HepG2 (cell line): ENCODE data around the gene SCYGR2. TPM values are rescaled to one million over a fixed set of nuclear protein-coding genes. Genes with fewer than 3 reads are reported as not detected.

Experiments
- ARNTL ChIP-seq: sonication (generic); formaldehyde crosslinking; IDR thresholded peaks from 2 replicates; pipeline ENCODE4 v1.4.0; 2020; ENCODE audit warnings: mild to moderate bottlenecking, missing genetic modification reagents
- BORCS8-MEF2B ChIP-seq: sonication (generic); formaldehyde crosslinking; IDR thresholded peaks from 2 replicates; pipeline ENCODE4 v1.8.0; 2022; ENCODE audit warnings: mild to moderate bottlenecking, missing genetic modification reagents
- GABPA ChIP-seq, 2 experiments: IDR thresholded peaks; 2 replicates each; pipeline ENCODE4 v1.6.1; 2011 to 2016; ENCODE audit warnings: low read depth in 2 of 2, low read length in 1 of 2, missing biosample characterization in 1 of 2, missing genetic modification characterization in 1 of 2
- HNF4A ChIP-seq: sonication (generic); formaldehyde crosslinking; IDR thresholded peaks from 2 replicates; pipeline ENCODE4 v1.4.0; 2020; ENCODE audit warnings: missing genetic modification reagents
- HNRNPK ChIP-seq: fragments of 200-400 bp; formaldehyde crosslinking; IDR thresholded peaks from 2 replicates; pipeline ENCODE4 v1.6.1; 2018; ENCODE audit warnings: low read length, low read depth, moderate library complexity, mild to moderate bottlenecking; ENCODE audit not compliant: poor library complexity, severe bottlenecking
- KDM6A ChIP-seq: IDR thresholded peaks from 2 replicates; pipeline ENCODE4 v1.6.1; 2016; ENCODE audit warnings: low read depth
- KMT2A ChIP-seq: sonication (generic); formaldehyde crosslinking; IDR thresholded peaks from 2 replicates; pipeline ENCODE4 v1.4.0; 2020; ENCODE audit warnings: missing genetic modification reagents
- MEIS1 ChIP-seq: sonication (generic); formaldehyde crosslinking; IDR thresholded peaks from 2 replicates; pipeline ENCODE4 v1.9.0; 2021; ENCODE audit warnings: mild to moderate bottlenecking, missing genetic modification reagents, moderate library complexity, borderline replicate concordance
- NCOA5 ChIP-seq: sonication (generic); formaldehyde crosslinking; IDR thresholded peaks from 2 replicates; pipeline ENCODE4 v1.4.0; 2020; ENCODE audit warnings: missing genetic modification reagents
- NFE2L2 ChIP-seq: fragments of 150-350 bp; IDR thresholded peaks from 2 replicates; pipeline ENCODE4 v1.6.1; 2014; ENCODE audit warnings: low read length
- PITX1 ChIP-seq: sonication (generic); formaldehyde crosslinking; IDR thresholded peaks from 2 replicates; pipeline ENCODE4 v1.5.1; 2020; ENCODE audit warnings: mild to moderate bottlenecking, missing genetic modification reagents
- SIX1 ChIP-seq: sonication (generic); formaldehyde crosslinking; IDR thresholded peaks from 2 replicates; pipeline ENCODE4 v1.4.0; 2020; ENCODE audit warnings: missing genetic modification reagents, borderline replicate concordance
- SMAD9 ChIP-seq: sonication (generic); formaldehyde crosslinking; IDR thresholded peaks from 2 replicates; pipeline ENCODE4 v1.5.1; 2020; ENCODE audit warnings: mild to moderate bottlenecking, missing genetic modification reagents
- SP5 ChIP-seq: IDR thresholded peaks from 2 replicates; pipeline ENCODE4 v1.6.1; 2016; ENCODE audit warnings: low read depth, borderline replicate concordance
- TBP ChIP-seq: sonication (generic); formaldehyde crosslinking; IDR thresholded peaks from 2 replicates; pipeline ENCODE4 v1.5.0; 2020; ENCODE audit warnings: missing genetic modification reagents
- ZNF136 ChIP-seq: sonication (generic); formaldehyde crosslinking; IDR thresholded peaks from 2 replicates; pipeline ENCODE4 v1.8.1; 2022; ENCODE audit warnings: low read depth, mild to moderate bottlenecking, moderate library complexity, missing genetic modification reagents
- ZNF724P ChIP-seq: sonication (generic); formaldehyde crosslinking; IDR thresholded peaks from 2 replicates; pipeline ENCODE4 v1.8.0; 2022; ENCODE audit warnings: missing genetic modification reagents, borderline replicate concordance
- polyA plus RNA-seq, 8 experiments: library from polyadenylated mRNA; depleted of rRNA in 3 of 8; stranded (reverse) in 7 of 8; unstranded in 1 of 8; fragments of >200 nt; fragmentation: Illumina TruSeq in 4 of 8; extraction: Trizol in 4 of 8; gene quantifications; 2 replicates each; pipeline versions ENCODE4 v1.2.1 to v1.2.3, GENCODE V29; 2011 to 2016; ENCODE audit warnings: low read depth in 4 of 8, missing spikeins in 1 of 8, mixed read lengths in 1 of 8; ENCODE audit not compliant: insufficient read depth in 1 of 8
- total RNA-seq, 5 experiments: library from RNA; depleted of rRNA; stranded (reverse); fragments of >200 nt; fragmentation: Illumina TruSeq; extraction: Trizol; gene quantifications; 2 replicates each; pipeline ENCODE4 v1.2.3, GENCODE V29; 2016; ENCODE audit warnings: low read depth in 1 of 5
- TF ChIP-seq, protein P1 (sequence below): sonication (generic); formaldehyde crosslinking; IDR thresholded peaks from 2 replicates; pipeline ENCODE4 v1.5.0; 2020; ENCODE audit warnings: missing genetic modification reagents, mild to moderate bottlenecking, borderline replicate concordance
- TF ChIP-seq, protein P2 (sequence below): sonication (generic); formaldehyde crosslinking; IDR thresholded peaks from 2 replicates; pipeline ENCODE4 v1.4.0; 2020; ENCODE audit warnings: missing genetic modification reagents
- TF ChIP-seq, protein P3 (sequence below): sonication (generic); formaldehyde crosslinking; IDR thresholded peaks from 2 replicates; pipeline ENCODE4 v1.4.0; 2020; ENCODE audit warnings: missing genetic modification reagents, borderline replicate concordance

The SCYGR2 gene
- total and polyA plus RNA-seq, 2 of the 13 experiments (the other 11 are each of a cell fraction or from before 2014, with no cell fraction given) = not detected

DNA sequence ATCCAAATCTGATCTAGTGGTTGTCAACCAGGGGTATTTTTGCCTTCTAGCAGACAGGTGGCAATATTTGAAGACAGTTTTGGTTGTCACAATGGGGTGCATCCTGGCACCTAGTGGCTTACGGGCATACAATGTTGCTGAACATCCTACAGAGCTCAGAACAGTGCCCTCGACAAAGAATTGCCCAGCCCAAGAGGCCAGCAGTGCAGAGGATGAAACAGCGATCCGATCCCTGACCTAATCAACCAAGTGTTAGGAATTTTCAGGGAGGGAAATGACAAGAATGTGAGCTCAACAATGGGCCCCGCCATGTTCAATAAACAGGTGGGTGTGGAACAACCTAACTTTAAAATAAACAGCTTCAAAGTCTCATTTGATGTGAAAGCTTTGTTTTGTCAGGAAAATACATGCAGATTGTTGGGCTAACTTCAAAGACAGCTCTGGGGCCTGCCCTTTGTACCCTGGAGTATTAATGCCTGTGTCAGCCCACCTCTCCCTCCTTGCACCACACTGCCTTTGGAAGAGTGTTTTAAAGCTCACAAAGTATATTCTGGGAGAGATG lies 45.4 kb downstream of the SCYGR2 start (continued):
- TF ChIP-seq, protein P1, sequence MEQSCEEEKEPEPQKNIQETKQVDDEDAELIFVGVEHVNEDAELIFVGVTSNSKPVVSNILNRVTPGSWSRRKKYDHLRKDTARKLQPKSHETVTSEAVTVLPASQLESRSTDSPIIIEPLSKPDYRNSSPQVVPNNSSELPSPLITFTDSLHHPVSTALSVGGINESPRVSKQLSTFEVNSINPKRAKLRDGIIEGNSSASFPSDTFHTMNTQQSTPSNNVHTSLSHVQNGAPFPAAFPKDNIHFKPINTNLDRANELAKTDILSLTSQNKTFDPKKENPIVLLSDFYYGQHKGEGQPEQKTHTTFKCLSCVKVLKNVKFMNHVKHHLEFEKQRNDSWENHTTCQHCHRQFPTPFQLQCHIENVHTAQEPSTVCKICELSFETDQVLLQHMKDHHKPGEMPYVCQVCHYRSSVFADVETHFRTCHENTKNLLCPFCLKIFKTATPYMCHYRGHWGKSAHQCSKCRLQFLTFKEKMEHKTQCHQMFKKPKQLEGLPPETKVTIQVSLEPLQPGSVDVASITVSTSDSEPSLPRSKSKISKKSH (CRISPR knock-in tag) = no peak
- TF ChIP-seq ZNF724P (no peak), KDM6A (CRISPR knock-in tag) (peak; percentile 64; the same call in 1 of the 2 replicates), NFE2L2 (0 out of 2 replicates have a peak, but pooled peaks have one; percentile 1), ZNF136 (CRISPR knock-in tag) (no peak), SIX1 (CRISPR knock-in tag) (peak; percentile 31; the same call in 1 of the 2 replicates), TBP (CRISPR knock-in tag) (no peak), HNRNPK (no peak), HNF4A (CRISPR knock-in tag) (peak; percentile 87), SMAD9 (no peak), NCOA5 (no peak), MEIS1 (CRISPR knock-in tag) (no peak; the same call in 1 of the 2 replicates), PITX1 (CRISPR knock-in tag) (peak; percentile 86; the same call in 1 of the 2 replicates), BORCS8-MEF2B (CRISPR knock-in tag) (0 out of 2 replicates have a peak, but pooled peaks have one; percentile 42), SP5 (peak; percentile 99), GABPA (IDR thresholded peaks at IDR 0.05; ENCODE audit: low read depth, low read length) (no peak), GABPA (CRISPR knock-in tag; IDR thresholded peaks at IDR 0.05; ENCODE audit: low read depth) (peak; percentile 57), ARNTL (CRISPR knock-in tag) (0 out of 2 replicates have a peak, but pooled peaks have one; percentile 60), KMT2A (CRISPR knock-in tag) (no peak)
- TF ChIP-seq, protein P2, sequence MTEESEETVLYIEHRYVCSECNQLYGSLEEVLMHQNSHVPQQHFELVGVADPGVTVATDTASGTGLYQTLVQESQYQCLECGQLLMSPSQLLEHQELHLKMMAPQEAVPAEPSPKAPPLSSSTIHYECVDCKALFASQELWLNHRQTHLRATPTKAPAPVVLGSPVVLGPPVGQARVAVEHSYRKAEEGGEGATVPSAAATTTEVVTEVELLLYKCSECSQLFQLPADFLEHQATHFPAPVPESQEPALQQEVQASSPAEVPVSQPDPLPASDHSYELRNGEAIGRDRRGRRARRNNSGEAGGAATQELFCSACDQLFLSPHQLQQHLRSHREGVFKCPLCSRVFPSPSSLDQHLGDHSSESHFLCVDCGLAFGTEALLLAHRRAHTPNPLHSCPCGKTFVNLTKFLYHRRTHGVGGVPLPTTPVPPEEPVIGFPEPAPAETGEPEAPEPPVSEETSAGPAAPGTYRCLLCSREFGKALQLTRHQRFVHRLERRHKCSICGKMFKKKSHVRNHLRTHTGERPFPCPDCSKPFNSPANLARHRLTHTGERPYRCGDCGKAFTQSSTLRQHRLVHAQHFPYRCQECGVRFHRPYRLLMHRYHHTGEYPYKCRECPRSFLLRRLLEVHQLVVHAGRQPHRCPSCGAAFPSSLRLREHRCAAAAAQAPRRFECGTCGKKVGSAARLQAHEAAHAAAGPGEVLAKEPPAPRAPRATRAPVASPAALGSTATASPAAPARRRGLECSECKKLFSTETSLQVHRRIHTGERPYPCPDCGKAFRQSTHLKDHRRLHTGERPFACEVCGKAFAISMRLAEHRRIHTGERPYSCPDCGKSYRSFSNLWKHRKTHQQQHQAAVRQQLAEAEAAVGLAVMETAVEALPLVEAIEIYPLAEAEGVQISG (CRISPR knock-in tag) = 0 out of 2 replicates have a peak, but pooled peaks have one; percentile 31
- TF ChIP-seq, protein P3, sequence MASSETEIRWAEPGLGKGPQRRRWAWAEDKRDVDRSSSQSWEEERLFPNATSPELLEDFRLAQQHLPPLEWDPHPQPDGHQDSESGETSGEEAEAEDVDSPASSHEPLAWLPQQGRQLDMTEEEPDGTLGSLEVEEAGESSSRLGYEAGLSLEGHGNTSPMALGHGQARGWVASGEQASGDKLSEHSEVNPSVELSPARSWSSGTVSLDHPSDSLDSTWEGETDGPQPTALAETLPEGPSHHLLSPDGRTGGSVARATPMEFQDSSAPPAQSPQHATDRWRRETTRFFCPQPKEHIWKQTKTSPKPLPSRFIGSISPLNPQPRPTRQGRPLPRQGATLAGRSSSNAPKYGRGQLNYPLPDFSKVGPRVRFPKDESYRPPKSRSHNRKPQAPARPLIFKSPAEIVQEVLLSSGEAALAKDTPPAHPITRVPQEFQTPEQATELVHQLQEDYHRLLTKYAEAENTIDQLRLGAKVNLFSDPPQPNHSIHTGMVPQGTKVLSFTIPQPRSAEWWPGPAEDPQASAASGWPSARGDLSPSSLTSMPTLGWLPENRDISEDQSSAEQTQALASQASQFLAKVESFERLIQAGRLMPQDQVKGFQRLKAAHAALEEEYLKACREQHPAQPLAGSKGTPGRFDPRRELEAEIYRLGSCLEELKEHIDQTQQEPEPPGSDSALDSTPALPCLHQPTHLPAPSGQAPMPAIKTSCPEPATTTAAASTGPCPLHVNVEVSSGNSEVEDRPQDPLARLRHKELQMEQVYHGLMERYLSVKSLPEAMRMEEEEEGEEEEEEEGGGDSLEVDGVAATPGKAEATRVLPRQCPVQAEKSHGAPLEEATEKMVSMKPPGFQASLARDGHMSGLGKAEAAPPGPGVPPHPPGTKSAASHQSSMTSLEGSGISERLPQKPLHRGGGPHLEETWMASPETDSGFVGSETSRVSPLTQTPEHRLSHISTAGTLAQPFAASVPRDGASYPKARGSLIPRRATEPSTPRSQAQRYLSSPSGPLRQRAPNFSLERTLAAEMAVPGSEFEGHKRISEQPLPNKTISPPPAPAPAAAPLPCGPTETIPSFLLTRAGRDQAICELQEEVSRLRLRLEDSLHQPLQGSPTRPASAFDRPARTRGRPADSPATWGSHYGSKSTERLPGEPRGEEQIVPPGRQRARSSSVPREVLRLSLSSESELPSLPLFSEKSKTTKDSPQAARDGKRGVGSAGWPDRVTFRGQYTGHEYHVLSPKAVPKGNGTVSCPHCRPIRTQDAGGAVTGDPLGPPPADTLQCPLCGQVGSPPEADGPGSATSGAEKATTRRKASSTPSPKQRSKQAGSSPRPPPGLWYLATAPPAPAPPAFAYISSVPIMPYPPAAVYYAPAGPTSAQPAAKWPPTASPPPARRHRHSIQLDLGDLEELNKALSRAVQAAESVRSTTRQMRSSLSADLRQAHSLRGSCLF = no peak
